AG04449 (cell line): Measurements from ENCODE around the gene TRIM54.

Experiments used
- CTCF ChIA-PET: fragments of 350-600 bp; formaldehyde crosslinking; extraction: SDS; loops from one replicate; lab custom pipeline; 2021; ENCODE audit warnings: antibody characterized with exemption; lab: Yijun Ruan, JAX
- POLR2A ChIA-PET: fragments of 400-600, 350-600 bp; formaldehyde crosslinking; extraction: SDS; loops from one replicate; lab custom pipeline; 2020; ENCODE audit warnings: antibody characterized with exemption, inconsistent platforms; lab: Yijun Ruan, JAX
- DNase-seq: peaks from one replicate; pipeline ENCODE4 v3.0.0-alpha.2; 2010; ENCODE audit warnings: low read depth, low spot score
- H3K4me3 ChIP-seq: 2 replicates; pipeline ENCODE4 v1.5.1; 2011; ENCODE audit warnings: low read depth, mild to moderate bottlenecking, control low read depth, low read length
- TF ChIP-seq, protein P1 (sequence below): IDR thresholded peaks from one replicate; pipeline ENCODE4 v1.5.1; 2011; ENCODE audit warnings: mild to moderate bottlenecking, moderate library complexity, low read length, control low read depth, inconsistent platforms; ENCODE audit not compliant: insufficient read depth; ENCODE audit errors: missing control alignments

TRIM54 gene

DNA sequence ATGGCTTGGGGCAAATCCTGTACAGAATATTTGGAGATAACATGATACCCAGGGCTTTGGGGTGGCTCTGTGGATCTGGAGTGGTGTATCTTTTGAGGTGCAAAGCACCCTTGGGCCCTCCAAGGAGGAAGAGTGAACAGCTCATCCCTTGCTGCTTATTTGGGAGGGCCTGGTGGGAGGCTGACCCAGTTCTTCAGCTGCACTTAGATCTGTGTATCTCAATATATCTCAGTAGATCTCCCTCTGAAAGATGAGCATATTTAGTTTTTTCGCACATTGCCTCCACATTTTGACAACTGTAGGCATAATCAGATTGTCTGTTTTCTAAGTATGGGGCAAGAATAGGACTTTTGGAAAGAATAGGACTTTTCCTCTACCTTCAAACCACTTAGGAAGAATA lies 2.8 kb downstream of the TRIM54 start:
- no peak overlapping the region for H3K4me3 ChIP-seq
- TF ChIP-seq, protein P1, sequence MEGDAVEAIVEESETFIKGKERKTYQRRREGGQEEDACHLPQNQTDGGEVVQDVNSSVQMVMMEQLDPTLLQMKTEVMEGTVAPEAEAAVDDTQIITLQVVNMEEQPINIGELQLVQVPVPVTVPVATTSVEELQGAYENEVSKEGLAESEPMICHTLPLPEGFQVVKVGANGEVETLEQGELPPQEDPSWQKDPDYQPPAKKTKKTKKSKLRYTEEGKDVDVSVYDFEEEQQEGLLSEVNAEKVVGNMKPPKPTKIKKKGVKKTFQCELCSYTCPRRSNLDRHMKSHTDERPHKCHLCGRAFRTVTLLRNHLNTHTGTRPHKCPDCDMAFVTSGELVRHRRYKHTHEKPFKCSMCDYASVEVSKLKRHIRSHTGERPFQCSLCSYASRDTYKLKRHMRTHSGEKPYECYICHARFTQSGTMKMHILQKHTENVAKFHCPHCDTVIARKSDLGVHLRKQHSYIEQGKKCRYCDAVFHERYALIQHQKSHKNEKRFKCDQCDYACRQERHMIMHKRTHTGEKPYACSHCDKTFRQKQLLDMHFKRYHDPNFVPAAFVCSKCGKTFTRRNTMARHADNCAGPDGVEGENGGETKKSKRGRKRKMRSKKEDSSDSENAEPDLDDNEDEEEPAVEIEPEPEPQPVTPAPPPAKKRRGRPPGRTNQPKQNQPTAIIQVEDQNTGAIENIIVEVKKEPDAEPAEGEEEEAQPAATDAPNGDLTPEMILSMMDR = no peak
- no peak for DNase-seq
- ChIA-PET POLR2A (no interaction called here), CTCF (interaction anchor here (1.6 to 10.5 kb wide), 6 partner anchors 11 to 184 kb away, joined by 4 to 206 read pairs (median 96); partner anchors contain the start of gene SLC30A3)

DNA sequence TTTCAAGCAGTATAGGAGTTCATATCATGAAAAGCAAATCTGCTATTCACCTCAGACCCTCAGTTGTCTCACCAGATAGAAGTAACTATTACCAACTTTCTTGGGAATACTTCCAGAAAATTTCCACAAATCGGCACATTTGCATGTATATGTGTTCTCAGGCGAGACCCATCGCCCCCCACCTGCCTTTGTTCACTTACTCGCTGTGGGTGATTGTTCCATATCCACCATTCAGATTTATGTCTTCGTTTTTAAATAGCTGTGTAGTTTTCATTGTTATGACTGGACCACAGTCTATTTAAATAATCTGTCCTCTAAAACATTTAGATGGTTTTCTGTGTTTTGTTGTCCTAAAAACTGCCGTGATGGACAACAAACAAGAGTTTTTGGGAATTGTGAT lies 3.3 kb downstream of the TRIM54 start:
- ChIA-PET POLR2A (no interaction called here), CTCF (interaction anchor here (1.2 to 10.5 kb wide), 4 partner anchors 10 to 185 kb away, joined by 4 to 206 read pairs (median 60); no protein-coding TSS in a partner anchor)
- TF ChIP-seq, protein P1 = no peak
- DNase-seq = no peak
- H3K4me3 ChIP-seq = no peak overlapping the region

DNA sequence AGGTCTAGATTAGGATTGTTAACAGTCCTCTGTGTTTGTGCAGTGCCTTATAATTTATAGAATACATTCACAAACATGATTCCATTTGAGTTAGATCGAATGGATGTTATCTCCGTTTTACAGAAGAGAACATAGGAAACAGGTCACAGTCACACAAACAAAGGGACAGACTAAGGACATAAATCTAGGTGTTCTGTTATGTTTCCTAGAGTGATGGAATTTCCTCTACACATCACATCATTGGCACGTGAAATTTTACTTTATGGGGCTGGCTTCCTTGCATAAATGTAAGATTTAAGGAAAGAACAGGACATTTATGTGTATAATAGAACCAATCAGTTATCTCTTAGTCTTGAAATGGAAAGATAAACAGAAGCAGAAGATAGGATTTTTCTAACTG lies 6.4 kb downstream of the TRIM54 start:
- TF ChIP-seq, protein P1 = no peak

DNA sequence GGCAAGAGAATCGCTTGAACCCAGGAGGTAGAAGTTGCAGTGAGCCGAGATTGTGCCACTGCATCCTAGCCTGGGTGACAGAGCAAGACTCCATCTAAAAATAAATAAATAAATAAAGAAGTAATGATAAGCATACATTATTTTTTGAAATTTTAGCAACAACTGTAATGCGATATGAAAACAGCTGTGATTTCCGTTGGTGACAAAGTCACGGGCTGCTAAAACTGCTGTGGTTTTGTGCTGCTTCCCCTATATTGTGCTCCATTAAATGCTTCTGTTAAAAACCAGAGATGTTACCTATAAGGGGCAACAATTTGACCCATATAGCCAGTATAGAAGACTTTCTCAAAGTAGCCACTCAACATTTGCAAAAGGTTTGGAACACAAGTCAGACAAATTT lies 8.3 kb downstream of the TRIM54 start:
- ChIA-PET CTCF (interaction anchor here (0.6 to 7.7 kb wide), 6 partner anchors 10 to 62 kb away, joined by 3 to 104 read pairs (median 3); partner anchors contain the start of gene TRIM54), POLR2A (no interaction called here)
- no peak for DNase-seq
- H3K4me3 ChIP-seq = no peak overlapping the region
- TF ChIP-seq, protein P1 = no peak

More for the DNA sequence above, 6.4 kb downstream of the TRIM54 start:
- ChIA-PET POLR2A (no interaction called here), CTCF (interaction anchor here (0.9 to 7.7 kb wide), 3 partner anchors 8 to 190 kb away, joined by 3 to 99 read pairs (median 18); partner anchors contain the start of gene TRIM54)
- no peak overlapping the region for H3K4me3 ChIP-seq
- no peak for DNase-seq

DNA sequence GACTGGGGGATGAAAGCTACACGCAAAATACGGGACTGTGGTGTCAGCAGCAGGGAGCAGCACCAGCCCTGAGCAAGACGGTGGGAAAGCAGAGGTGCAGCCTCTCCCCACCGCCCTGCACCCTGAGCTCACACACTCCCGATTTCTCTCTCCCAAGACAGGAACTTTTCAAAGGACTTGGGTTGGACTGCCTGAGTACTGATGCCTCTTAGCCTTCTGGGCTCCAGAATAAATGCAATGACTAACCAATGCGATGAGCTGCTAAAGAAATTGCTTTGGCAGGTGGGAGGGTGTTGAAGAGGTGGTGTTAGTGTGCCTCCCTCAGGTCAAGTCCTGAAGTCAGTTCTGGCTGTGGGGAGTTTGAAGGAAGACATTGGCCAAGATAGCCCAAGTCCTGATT lies 9.6 kb downstream of the TRIM54 start:
- CTCF ChIA-PET = interaction anchor here (0.8 to 7.7 kb wide), 5 partner anchors 11 to 194 kb away, joined by 3 to 104 read pairs (median 11); partner anchors contain the start of gene TRIM54
- POLR2A ChIA-PET = interaction anchor here (2.1 kb wide), 1 partner anchor 12 kb away, joined by 7 read pairs; no protein-coding TSS in a partner anchor

DNA sequence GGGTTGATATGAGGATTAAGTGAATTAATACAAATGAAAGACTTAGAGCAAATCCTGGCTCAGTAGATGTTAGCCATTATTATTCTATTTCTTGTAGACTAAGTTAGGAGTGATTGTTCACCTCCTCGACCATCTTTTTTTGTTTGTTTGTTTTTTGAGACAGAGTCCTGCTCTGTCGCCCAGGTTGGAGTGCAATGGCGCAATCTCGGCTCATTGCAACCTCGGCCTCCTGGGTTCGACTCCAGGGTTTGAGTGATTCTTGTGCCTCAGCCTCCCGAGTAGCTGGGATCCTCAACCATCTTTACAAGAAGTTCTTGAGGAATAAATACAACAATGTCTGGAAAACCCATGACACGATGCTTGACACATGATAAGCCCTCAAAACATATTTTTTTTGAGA lies 12.7 kb downstream of the TRIM54 start:
- DNase-seq = no peak
- CTCF ChIA-PET = interaction anchor here (1.0 to 7.7 kb wide), 4 partner anchors 8 to 216 kb away, joined by 4 to 104 read pairs (median 52); partner anchors contain the start of genes EMILIN1 and TRIM54
- POLR2A ChIA-PET = no interaction called here
- no peak overlapping the region for H3K4me3 ChIP-seq
- TF ChIP-seq, protein P1 = no peak

More for the DNA sequence above, 9.6 kb downstream of the TRIM54 start:
- H3K4me3 ChIP-seq = no peak overlapping the region
- TF ChIP-seq, protein P1 = no peak
- no peak for DNase-seq
